Skin epidermis (tissue), 12 donors: Measurements from ENCODE around the gene SOCS6.
"Not testable (repeated sequence)": the region's sequence is repeated elsewhere in the genome, so short reads cannot be mapped to it uniquely, and the experiment has no call there.

Experiments used
- H3K27ac ChIP-seq, 21 experiments: fragments of 200-600 bp; sonication (generic) in 11 of 21; one replicate each; pipeline ENCODE4 v1.5.0; 2020; ENCODE audit warnings: mild to moderate bottlenecking in 3 of 21, inconsistent platforms in 2 of 21, moderate library complexity in 2 of 21
- H3K4me3 ChIP-seq, 7 experiments: fragments of 200-600 bp; sonication (generic) in 2 of 7; one replicate each; pipeline ENCODE4 v1.5.0; 2020; ENCODE audit warnings: inconsistent platforms in 2 of 7, mild to moderate bottlenecking in 2 of 7, moderate library complexity in 1 of 7

SOCS6 gene

DNA sequence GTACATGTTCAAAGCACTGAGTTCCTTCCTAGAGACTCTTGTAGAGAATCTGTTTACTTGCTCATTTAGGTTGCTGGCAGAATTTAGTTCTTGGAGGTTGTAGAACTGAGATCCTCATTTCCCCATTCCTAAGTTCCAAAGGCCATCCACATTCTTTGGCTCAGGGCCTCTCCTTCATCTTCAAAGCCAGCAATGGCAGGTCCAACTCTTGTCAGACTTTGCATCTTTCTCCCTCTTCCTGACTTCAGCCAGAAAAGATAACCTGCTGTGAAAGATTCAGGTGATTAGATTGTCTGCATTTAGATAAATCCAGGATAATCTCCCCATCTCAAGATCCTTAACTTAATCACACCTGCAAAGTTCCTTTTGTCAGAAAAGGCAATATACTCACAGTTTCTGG is 51.1 kb downstream of the SOCS6 start:
- Histone ChIP-seq H3K27ac (no peak overlapping the region), H3K4me3 (no peak overlapping the region)

- not testable (repeated sequence) for H3K4me3 ChIP-seq, H3K27ac ChIP-seq
Observed at GRCh38 chr18:70348481-70348880, 59.6 kb downstream of the SOCS6 start.

DNA sequence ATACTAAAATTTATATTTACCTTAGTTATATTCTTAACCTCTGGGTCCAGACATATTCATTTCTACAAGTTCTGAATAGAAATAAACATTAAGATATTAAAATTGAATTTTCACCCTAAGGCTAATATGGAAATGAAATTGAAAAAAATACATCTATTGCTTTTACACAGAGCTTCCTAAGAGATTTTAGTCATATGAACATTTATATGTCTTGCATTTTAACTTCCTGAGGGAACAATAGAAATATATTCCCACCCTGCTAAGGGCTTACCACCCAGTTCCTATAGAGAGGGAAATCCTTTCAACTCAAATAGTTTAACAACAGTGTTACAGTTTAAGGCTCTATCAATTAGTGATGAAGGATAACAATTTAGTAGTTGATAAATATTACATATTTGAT is 60.5 kb downstream of the SOCS6 start:
- H3K4me3 ChIP-seq, result no peak overlapping the region
- no peak overlapping the region for H3K27ac ChIP-seq

DNA sequence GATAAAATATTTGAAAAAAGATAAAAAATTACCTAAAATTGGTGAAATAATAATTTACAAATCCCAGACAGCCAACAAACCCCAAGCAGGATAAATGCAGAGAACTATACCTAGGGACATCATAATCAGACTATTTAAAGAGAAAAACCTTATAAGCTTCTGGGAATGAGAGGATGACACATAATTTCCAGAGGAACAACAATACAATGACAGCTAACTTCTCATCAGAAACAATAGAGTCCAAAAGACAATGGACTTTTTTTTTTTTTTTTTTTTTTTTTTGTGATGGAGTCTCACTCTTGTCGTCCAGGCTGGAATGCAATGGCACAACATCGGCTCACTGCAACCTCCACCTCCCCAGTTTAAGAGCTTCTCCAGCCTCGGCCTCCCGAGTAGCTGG is 65.2 kb downstream of the SOCS6 start:
- Histone ChIP-seq H3K4me3 (no peak overlapping the region), H3K27ac (no peak overlapping the region)

DNA sequence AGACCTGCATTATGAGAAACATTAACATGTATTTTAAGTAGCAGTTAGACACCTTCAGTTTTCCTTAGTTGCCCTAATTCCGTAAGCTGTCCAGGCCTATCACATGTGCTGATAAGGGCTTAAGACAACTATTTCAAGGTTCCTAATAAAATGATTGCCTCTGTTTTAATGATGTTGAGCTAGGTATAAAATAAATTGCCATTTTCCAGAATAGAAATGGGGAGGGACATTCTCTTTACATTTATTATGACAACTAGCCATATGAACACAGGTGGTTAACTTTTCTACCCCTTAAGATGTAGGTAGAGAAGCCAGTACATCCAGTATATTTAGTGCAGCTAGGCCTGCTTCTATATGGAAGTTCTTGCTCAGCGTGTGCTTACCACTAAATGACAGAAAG is 65.9 kb downstream of the SOCS6 start:
- H3K27ac ChIP-seq, result no peak overlapping the region
- H3K4me3 ChIP-seq, result no peak overlapping the region

DNA sequence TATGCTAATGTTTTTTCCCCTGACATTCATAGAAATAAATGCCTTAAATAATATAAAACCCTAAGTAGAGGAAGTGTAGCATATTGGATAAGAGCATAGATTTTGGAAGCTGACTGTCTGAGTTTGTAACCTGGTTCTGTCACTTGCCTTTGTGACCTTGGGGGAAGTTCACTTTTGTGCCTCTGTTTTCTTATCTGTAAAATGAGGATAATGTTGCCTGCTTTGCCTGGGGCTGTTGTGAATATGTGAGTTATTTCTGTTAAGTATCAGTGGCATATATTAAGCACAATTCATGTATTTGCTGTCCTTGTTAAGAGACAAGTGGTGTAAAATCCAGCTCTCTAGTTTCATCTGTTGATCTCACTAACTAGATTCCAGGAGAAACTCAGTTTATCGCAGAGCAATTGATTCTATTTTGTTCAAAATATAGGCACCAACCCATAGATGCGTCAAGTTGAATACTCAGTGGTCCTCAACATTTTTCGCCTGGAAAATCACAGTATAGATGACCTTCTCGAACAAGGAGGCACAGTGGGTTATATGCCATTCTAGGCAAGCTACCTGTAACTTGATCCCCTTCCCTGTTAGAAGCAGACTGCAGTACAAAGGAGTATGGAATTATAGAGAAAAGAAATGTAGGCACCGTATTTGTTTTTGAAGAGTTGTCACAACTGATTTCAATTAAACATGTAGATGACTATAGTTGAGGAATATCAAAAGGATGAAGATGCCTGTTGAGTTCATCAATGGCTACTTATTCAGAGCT is 67.0 kb downstream of the SOCS6 start:
- Histone ChIP-seq H3K4me3 (no peak overlapping the region), H3K27ac (no peak overlapping the region)

- H3K4me3 ChIP-seq, H3K27ac ChIP-seq: not testable (repeated sequence)
Observed at GRCh38 chr18:70358105-70358406, 69.2 kb downstream of the SOCS6 start.

DNA sequence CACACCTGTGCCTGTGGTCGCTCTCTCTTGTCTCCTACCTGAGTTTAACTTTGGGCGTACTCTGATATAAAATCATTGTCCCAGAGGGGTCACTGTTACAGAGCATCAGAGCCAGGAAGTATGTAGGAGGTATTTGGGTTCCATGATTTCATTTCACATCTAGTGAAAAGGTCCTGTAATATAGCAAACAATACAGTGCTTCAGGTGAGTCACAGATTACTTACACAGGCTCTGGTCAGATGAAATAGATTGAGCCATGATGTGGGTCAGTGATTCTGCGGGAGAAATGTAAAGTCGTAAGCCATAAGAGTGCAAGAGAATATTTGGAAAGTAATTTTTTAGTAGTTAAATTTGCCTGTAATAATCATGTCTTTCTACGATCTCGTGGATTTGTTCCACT is 70.2 kb downstream of the SOCS6 start:
- no peak overlapping the region for H3K4me3 ChIP-seq
- no peak overlapping the region for H3K27ac ChIP-seq

- no peak overlapping the region for H3K27ac ChIP-seq
- H3K4me3 ChIP-seq, result no peak overlapping the region
Observed at GRCh38 chr18:70362258-70362657, 73.4 kb downstream of the SOCS6 start.

- no peak overlapping the region for H3K27ac ChIP-seq
- no peak overlapping the region for H3K4me3 ChIP-seq
Observed at GRCh38 chr18:70363861-70364260, 75.0 kb downstream of the SOCS6 start.

- no peak overlapping the region for H3K27ac ChIP-seq
- no peak overlapping the region for H3K4me3 ChIP-seq
Observed at GRCh38 chr18:70365361-70365760, 76.5 kb downstream of the SOCS6 start.

DNA sequence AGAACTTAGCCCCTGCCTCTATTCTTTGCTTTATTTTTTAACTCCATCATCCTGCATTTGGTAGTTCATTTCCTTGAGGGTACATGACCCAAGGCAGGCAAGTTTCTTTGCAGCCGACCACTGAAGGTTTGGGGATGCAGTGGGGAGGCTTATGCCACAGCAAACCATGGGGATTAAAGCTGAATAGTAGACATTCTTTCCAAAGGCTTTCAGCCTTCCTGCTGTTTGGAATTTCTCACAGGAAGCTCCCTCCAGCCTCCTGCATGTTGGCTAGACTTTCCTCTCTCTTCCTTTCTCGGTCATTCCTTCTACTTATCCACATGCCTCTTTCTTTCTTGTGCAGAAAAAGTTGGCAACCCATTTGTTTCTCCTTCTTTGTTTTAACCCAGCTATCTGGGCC is 77.3 kb downstream of the SOCS6 start:
- Histone ChIP-seq H3K4me3 (no peak overlapping the region), H3K27ac (no peak overlapping the region)

DNA sequence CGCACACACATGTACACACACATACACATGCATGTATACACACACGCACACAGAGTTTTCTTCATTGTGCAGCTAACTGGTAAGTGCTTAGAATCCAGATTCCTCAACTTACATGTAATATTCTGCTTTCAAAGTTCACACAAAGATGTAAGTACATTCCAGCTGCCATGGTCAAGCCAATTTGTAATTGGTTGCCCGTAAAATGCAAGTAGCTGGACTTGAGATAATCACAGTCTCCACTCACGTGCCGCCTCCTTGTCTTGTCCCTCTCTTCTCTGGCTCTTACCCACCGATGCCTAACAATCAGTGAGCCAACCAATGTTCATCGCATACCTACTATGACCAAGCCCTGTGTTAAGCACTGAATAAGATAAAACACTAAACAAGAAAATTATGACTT is 77.8 kb downstream of the SOCS6 start:
- Histone ChIP-seq H3K27ac (no peak overlapping the region), H3K4me3 (no peak overlapping the region)

DNA sequence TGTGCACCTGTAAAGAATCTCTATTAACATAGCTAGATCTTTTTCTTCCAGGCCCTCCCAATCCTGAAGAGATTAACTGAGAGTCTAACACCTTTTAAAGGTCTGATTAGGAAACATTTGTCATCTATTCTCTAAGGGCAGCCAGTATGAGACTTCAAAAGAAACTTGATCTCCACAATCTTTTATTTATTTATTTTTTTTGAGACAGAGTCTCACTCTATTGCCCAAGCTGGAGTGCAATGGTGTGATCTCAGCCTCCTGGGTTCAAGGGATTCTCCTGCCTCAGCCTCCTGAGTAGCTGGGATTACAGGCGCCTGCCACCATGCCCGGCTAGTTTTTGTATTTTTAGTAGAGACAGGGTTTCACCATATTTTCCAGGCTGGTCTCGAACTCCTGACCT is 78.5 kb downstream of the SOCS6 start:
- H3K4me3 ChIP-seq, H3K27ac ChIP-seq: not testable (repeated sequence)

DNA sequence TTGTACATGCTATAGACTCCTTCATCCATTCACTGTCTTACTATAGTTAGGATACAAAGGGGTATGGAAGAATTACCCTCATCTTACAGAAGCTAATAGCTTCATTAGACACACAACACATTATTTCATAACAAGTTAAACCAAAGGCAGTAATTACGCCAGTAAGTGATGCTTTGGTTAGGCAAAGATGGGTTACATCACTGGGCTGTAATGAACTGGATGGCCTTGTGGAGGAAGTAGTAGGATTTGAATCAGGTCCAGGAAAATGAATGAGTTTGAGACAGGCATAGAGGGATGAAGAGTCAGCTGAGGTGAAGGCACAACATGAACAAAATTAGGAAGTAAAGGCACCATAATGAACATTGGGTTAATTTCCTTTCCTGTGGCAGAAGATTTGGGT is 80.1 kb downstream of the SOCS6 start:
- H3K27ac ChIP-seq, result no peak overlapping the region
- no peak overlapping the region for H3K4me3 ChIP-seq

DNA sequence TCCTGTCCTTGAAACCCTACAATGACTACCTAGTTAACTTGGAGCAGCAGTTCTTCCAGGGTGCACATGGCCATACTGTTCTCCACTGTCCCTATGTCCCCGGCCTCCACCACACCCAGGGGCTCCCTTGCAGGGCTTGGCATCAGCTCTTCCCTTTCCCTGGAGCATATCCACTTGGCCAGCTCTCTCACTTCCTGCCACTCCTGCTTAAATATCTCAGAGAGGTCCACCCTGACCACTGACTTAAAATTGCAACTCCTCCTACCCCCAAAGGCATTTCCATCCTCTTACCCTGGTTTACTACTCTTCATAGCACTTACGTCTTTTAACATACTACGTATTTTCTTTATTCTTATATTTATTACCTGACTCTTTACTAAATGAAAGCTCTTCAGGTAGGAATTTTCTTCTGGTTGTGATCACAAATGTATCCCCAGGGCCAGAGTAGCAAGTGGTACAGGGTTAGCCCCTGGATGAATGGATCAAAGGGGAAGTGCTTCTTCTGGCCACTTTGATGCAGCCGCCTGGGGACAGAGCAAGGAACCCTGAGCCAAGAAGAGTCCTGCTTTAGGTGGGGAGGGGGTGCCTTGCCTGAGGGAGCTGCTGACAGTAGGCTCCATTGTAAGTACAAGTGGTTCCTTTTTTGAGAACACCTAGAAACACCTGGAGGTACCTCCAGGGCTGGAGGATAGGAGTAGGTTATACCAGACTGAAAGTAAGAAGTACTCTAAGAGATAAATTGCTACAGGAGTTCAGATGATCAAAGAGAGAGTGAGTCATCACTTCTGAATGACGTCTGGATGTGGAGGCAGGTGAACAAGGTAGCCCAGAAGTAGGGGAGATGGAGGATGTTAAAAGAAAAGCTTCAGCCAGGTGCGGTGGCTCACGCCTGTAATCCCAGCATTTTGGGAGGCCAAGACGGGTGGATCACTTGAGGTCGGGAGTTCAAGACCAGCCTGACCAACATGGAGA is 82.2 kb downstream of the SOCS6 start:
- Histone ChIP-seq H3K27ac (no peak overlapping the region), H3K4me3 (no peak overlapping the region)

DNA sequence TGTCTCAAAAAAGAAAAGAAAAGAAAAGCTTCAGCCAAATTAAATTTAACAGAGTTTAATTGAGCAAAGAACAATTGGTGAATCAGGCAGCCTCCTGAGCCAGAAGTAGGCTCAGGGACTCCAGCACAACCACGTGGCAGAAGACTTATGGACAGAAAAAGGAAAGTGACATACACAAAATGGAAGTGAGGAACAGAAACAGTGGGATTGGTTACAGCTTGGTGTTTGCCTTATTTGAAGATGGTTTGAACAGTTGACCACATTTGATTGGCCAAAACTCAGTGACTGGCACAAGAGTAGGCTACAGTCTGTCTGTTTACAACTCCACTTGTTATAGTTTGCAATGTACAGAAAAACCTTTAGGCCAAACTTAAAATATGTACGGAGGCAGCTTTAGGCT is 83.1 kb downstream of the SOCS6 start:
- no peak overlapping the region for H3K4me3 ChIP-seq
- peak overlapping the region in 1 of 21 experiments; percentile 6 for H3K27ac ChIP-seq

- Histone ChIP-seq H3K4me3 (no peak overlapping the region), H3K27ac (peak overlapping the region in 3 of 21 experiments; percentile 4 to 31 (median 6))
Observed at GRCh38 chr18:70372450-70373041, 83.7 kb downstream of the SOCS6 start.

DNA sequence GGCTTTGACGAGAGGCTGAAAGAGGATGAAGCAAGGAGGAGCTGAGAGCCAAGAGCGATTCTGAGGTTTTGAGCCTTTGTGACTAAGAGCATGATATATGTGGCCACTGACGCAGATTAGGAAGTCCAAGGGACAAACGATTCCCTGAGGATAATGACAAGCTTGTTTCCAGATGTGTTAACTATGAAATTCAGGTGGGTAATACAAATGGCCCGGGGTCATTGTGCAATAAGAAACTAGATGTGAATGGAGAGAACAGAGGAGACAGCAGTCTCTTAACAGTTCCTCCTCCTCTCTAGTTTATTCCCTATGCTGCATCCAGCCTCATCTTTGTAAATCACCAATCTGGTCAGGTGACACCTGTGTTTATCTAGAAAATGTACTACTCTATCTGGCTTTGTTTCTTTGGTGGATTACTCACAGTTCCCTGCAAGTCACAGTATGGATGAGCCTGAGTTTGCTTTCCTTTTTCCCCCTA is 84.2 kb downstream of the SOCS6 start:
- H3K27ac ChIP-seq, result peak overlapping the region in 3 of 21 experiments; percentile 4 to 39 (median 6)
- H3K4me3 ChIP-seq, result no peak overlapping the region

- H3K27ac ChIP-seq, result no peak overlapping the region
- H3K4me3 ChIP-seq, result no peak overlapping the region
Observed at GRCh38 chr18:70374154-70374553, 85.3 kb downstream of the SOCS6 start.
